ENCODE measurements around the gene ADAMTS9. TPM values are rescaled to one million over a fixed set of nuclear protein-coding genes. Genes with fewer than 3 reads are reported as not detected.
A peak's percentile ranks its signal among the peaks of the same experiment; 100 is the strongest.

The ADAMTS9 gene
- total RNA-seq, 3 donors from 2014 or later: 19.4 to 240 (median 50.6) TPM

GRCh38 chr3:64578062-64578770 is 109.6 kb downstream of the ADAMTS9 start:
- Histone ChIP-seq H3K9me3 (no peaks in the 10 kb centered on the region), H3K27me3 (no peaks in the 10 kb centered on the region), H3K27ac (no peak overlapping the region), H3K36me3 (no peaks in the 10 kb centered on the region), H3K4me3 (no peak overlapping the region), H3K4me1 (no peaks in the 10 kb centered on the region)
- TF ChIP-seq CTCF (IDR thresholded peaks at IDR 0.05) (no peak), POLR2AphosphoS5 (IDR thresholded peaks at IDR 0.05) (no peak), POLR2A (IDR thresholded peaks at IDR 0.05) (no peak)
- DNase-seq (ENCODE audit: low spot score in 2 of 2): no peak
- intact Hi-C loops (cut with DNase I; ENCODE audit: low total_unique reads): no loop called here

- intact Hi-C loops (cut with DNase I; ENCODE audit: low total_unique reads): no loop called here
- Histone ChIP-seq H3K27ac (no peak overlapping the region), H3K36me3 (no peaks in the 10 kb centered on the region), H3K27me3 (no peaks in the 10 kb centered on the region), H3K9me3 (no peaks in the 10 kb centered on the region), H3K4me3 (no peak overlapping the region), H3K4me1 (no peaks in the 10 kb centered on the region)
- TF ChIP-seq CTCF (IDR thresholded peaks at IDR 0.05): no peak
- no peak for TF ChIP-seq POLR2A (IDR thresholded peaks at IDR 0.05)
- TF ChIP-seq POLR2AphosphoS5 (IDR thresholded peaks at IDR 0.05): no peak
- DNase-seq (ENCODE audit: low spot score in 2 of 2): no peak
These were observed 111.5 kb downstream of the ADAMTS9 start for GRCh38 chr3:64576211-64576775.

- Histone ChIP-seq H3K9me3 (no peaks in the 10 kb centered on the region), H3K27me3 (no peaks in the 10 kb centered on the region), H3K27ac (no peak overlapping the region), H3K4me3 (no peak overlapping the region), H3K36me3 (no peaks in the 10 kb centered on the region), H3K4me1 (no peaks in the 10 kb centered on the region)
- TF ChIP-seq POLR2A (IDR thresholded peaks at IDR 0.05) (no peak), CTCF (IDR thresholded peaks at IDR 0.05) (peak; percentile 34 to 57 (median 34)), POLR2AphosphoS5 (IDR thresholded peaks at IDR 0.05) (no peak)
- intact Hi-C loops (cut with DNase I; ENCODE audit: low total_unique reads): no loop called here
- no peak for DNase-seq (ENCODE audit: low spot score in 2 of 2)
These were observed 112.5 kb downstream of the ADAMTS9 start for GRCh38 chr3:64575211-64575844.

- Histone ChIP-seq H3K27ac (no peak overlapping the region), H3K9me3 (no peaks in the 10 kb centered on the region), H3K36me3 (no peaks in the 10 kb centered on the region), H3K4me3 (no peak overlapping the region), H3K27me3 (no peaks in the 10 kb centered on the region), H3K4me1 (no peaks in the 10 kb centered on the region)
- intact Hi-C loops (cut with DNase I; ENCODE audit: low total_unique reads): no loop called here
- DNase-seq (ENCODE audit: low spot score in 2 of 2): no peak
- TF ChIP-seq POLR2A (IDR thresholded peaks at IDR 0.05) (no peak), CTCF (IDR thresholded peaks at IDR 0.05) (no peak)
These were observed 113.6 kb downstream of the ADAMTS9 start for GRCh38 chr3:64574194-64574593.

- H3K4me3 ChIP-seq: no peak overlapping the region
- no peak for TF ChIP-seq POLR2A (IDR thresholded peaks at IDR 0.05)
- no peak for TF ChIP-seq CTCF (IDR thresholded peaks at IDR 0.05)
- no peak for TF ChIP-seq POLR2AphosphoS5 (IDR thresholded peaks at IDR 0.05)
- no peaks in the 10 kb centered on the region for H3K9me3 ChIP-seq
- intact Hi-C loops (cut with DNase I; ENCODE audit: low total_unique reads): no loop called here
- no peak overlapping the region for H3K27ac ChIP-seq
- H3K27me3 ChIP-seq: no peaks in the 10 kb centered on the region
- no peaks in the 10 kb centered on the region for H3K36me3 ChIP-seq
- DNase-seq (ENCODE audit: low spot score in 2 of 2): no peak
- no peaks in the 10 kb centered on the region for H3K4me1 ChIP-seq
These were observed 115.8 kb downstream of the ADAMTS9 start for GRCh38 chr3:64571982-64572381.
